HK-2 (cell line): ENCODE measurements around the gene LSM7.

Experiments
- DNase-seq: peaks from one replicate; pipeline ENCODE4 v3.0.0-alpha.2; 2018; ENCODE audit not compliant: unreplicated experiment

Gene LSM7

DNA sequence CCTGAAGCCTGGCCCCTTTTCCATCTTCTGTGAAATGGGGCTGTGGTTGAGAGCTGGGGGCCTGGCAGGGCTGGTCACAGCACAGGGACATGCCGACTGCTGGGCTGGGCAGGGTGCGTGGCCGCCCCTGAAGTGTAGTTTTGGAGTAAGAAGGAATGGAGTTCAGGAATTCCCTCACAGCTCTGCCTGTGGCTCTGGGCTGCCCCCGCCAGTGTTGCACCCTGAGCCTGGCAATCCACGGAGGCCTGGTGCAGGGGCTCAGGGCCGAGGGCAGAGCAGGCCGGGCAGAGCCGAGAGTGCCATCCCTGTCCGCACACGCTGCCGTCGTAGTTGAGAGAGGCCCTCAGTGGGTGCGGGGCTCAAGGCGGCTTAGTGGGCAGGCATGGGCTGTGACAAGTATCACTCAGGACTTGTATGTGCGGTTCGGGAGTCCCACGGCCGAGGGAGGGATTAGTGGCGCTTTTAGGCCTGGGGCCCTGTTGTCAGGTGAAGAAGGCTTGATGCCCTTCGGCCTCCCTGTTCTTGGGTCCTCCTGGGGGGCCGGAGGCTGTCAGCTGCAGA lies 9.7 kb upstream of the LSM7 start:
- no peak for DNase-seq

DNA sequence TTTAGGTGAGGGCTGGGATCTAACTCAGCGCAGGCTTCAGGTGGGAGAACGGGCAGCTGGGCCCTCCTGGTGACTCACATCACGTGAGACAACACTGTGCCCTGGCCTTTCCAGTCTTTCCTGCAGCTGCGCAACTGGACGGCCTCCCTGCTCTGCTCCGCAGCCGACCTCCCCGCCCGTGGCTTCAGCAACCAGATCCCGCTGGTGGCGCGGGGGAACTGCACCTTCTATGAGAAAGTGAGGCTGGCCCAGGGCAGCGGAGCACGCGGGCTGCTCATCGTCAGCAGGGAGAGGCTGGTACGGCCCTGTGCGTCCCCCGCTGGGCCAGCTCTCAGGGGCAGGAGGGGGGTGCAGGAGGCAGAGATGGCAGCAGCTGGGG lies 8.9 kb upstream of the LSM7 start:
- DNase-seq, result no peak

GRCh38 chr19:2336528-2337328 lies 8.3 kb upstream of the LSM7 start:
- no peak for DNase-seq

DNA sequence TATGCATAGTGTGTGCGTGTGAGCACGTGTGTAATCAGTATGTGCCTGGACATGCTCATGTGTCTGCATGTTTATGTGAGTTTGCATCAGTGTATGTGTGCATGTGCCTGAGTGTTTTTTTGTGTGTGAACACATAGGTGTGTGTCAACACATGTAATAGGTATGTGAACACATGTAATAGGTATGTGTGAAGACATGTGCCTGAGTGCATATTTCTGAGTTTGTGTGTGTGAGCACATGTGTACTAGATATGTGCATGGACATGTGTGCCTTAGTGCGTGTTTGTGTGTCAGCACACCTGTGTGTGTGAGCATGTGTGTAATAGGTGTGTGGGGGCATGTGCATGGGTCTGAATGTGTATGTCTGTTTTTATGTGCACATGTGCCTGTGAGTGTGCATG lies 7.5 kb upstream of the LSM7 start:
- no peak for DNase-seq

DNA sequence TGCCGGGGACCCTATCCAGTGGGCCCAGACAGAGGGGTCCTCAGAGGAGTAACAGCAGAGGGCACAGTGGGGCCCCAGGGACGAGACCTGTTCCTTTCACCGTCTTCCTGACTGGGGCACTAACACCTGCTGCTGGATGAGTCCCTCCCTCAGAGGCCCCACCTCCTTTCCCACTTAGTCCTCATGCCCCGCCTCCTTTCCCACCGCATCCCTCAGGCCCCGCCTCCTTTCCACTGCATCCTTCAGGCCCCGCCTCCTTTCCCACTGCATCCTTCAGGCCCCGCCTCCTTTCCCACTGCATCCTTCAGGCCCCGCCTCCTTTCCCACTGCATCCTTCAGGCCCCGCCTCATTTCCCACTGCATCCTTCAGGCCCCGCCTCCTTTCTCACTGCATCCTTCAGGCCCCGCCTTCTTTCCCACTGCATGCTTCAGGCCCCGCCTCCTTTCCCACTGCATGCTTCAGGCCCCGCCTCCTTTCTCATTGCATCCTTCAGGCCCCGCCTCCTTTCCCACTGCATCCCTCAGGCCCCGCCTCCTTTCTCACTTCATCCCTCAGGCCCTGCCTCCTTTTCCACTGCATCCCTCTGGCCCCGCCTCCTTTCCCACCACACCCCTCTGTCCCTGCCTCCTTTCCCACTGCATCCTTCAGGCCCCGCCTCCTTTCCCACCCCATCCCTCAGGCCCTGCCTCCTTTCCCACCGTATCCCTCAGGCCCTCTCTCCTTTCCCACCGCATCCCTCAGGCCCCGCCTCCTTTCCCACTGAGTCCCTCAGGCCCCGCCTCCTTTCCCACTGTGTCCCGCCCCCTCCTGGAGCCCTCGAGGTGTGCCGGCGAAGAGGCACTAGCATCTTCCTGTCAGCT lies 6.8 kb upstream of the LSM7 start:
- no peak for DNase-seq

- no peak for DNase-seq
Observed at GRCh38 chr19:2334426-2334825, 6.0 kb upstream of the LSM7 start.

- DNase-seq, result no peak
Observed at GRCh38 chr19:2333807-2334211, 5.4 kb upstream of the LSM7 start.

- no peak for DNase-seq
Observed at GRCh38 chr19:2333027-2333806, 4.8 kb upstream of the LSM7 start.

DNA sequence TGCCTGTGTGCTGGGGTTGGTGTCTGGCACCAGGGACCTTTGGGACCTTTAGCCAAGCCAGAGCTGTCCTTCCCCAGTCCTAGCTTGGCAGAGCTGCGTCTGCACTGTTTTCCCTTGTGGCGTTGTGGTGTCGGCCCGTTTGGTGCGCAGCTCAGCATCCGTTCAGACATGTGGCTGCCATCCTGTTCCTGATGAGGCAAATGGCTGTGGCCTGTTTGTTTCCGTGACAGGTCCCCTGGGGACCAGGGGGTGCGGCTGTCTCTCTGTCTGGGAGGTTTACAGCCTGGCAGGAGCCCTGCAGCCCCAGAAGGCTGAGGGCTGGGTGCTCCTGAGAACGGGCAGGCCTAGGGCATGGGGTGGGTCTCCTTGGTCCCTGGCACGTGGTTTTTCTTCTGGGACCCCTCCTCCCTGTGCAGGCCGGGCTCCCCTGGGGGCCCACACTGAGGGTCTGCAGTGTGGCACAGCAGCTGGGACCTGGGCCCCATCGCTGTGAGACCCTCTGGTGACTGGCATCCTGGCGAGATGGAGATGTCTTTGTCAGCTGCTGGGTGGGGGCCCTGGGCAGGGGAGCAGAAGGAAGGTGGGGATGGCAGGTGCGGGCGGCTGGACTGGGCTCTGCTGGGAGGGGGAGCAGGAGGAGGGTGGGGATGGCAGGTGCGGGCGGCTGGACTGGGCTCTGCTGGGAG lies 4.1 kb upstream of the LSM7 start:
- DNase-seq, result no peak

- DNase-seq, result no peak
Observed at GRCh38 chr19:2331601-2332246, 3.3 kb upstream of the LSM7 start.

- DNase-seq, result no peak
Observed at GRCh38 chr19:2330632-2331284, 2.4 kb upstream of the LSM7 start.

- no peak for DNase-seq
Observed at GRCh38 chr19:2330255-2330631, 1.9 kb upstream of the LSM7 start.

DNA sequence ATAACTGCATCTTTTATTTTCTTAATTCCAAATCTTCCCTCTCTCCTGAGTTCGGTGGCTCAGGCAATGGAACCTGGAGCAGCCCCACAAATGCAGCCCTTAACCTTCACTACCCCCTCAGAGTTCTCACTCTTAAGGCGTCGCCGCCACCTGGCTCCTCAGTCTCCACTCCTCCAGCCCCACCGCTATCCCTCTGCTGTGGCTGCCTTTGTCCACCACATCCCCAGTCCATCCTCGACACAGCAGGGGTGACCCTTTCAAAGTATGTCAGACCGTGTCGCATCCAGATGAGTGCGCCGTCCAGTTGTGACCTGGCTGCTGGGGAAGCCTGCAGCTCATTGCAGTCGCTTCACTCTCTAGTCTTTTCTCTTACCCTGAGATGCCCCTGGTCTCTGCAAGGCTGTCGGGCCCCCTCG lies 1.1 kb upstream of the LSM7 start:
- DNase-seq, result no peak

DNA sequence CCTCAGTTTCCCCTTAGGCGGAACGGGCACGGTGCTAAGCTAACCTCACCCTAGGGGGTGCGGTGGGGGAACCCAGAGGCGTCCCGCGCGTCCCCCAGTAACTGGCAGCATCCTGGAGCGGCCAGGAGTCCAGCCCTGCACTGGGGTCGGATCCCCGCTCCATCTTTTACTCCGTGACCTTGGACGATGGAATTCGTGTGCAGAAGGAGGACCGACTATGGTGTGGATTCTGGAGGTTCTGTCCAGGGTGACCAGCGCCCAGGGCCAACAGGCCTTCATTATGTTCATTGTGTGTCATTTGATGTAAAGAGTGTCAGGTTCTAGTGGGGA lies 728 bp upstream of the LSM7 start:
- no peak for DNase-seq

- DNase-seq, result peak; percentile 49
Observed at GRCh38 chr19:2327773-2328400, 499 bp downstream of the LSM7 start.

- DNase-seq, result no peak
Observed at GRCh38 chr19:2326699-2327360, 1.6 kb downstream of the LSM7 start.

GRCh38 chr19:2325281-2326046 lies 2.9 kb downstream of the LSM7 start:
- DNase-seq, result no peak

DNA sequence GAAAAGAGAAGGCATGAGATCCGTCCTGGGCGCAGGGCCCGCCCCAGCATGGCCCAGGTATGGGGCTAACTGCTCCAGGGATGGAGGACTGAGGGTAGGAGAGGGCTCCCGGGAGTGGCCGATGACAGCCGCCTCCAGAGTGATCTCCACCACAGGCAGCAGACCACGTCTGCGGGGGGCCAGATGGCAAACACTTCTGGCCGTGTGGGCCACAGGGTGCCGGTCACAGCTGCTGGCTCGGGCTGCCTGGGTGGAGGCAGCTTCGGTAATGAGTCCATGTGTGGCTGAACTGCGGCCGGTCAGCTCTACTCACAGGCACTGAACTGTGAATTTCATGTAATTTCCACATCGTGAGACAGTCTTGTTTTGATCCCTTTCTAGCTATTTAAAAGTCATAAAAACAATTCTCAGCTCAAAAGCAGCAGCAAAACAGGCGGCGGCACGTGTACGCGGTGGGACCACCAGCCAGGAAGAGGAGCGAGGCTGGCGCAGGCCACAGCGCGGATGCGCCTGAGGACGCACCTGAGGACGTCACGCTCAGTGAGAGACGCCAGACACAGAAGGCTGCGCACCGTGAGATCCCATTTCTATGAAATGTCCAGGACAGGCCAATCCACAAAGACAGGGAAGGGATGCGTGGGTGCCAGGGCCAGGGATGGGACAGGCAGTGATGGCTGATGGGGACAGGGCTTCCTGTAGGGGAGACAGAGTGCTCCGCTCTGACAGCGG lies 4.0 kb downstream of the LSM7 start:
- DNase-seq, result no peak
